Cardiac ventricle fibroblast (primary cell): ENCODE measurements around the gene EIF2D. TPM values are rescaled to one million over a fixed set of nuclear protein-coding genes. Genes with fewer than 3 reads are reported as not detected.

Experiments used
- total RNA-seq: library from RNA; depleted of rRNA; stranded (reverse); fragments of >200 nt; gene quantifications from 2 replicates; pipeline ENCODE4 v1.2.3, GENCODE V29; 2015

Gene EIF2D
- total RNA-seq = 38.3 and 44.7 TPM in 2 replicates

GRCh38 chr1:206612129-206612876 is at the start of gene EIF2D:
Gene EIF2D, minus strand, starts transcription at chr1:206612465. Its CDS starts 123 bp downstream, at chr1:206612342.

GRCh38 chr1:206635080-206635977 is 23.1 kb upstream of the EIF2D start, which contains the start of gene DYRK3:
Gene DYRK3, plus strand, starts transcription at chr1:206635536. Its CDS starts 168 bp downstream, at chr1:206635704.

Other genes starting within 250 kb of the EIF2D start
- gene IKBKE, start 142.0 kb downstream of the EIF2D start, total RNA-seq = 4.4 and 7.4 TPM in 2 replicates
- gene RASSF5, start 104.9 kb downstream of the EIF2D start, total RNA-seq = 4.2 and 8.2 TPM in 2 replicates
- gene DYRK3, start 23.1 kb upstream of the EIF2D start, total RNA-seq = 9.9 and 10.8 TPM in 2 replicates
- 39.9 and 42.4 TPM in 2 replicates for gene MAPKAPK2, start 72.4 kb upstream of the EIF2D start, total RNA-seq
- not detected in 2 replicates for gene IL19, start 158.3 kb upstream of the EIF2D start, total RNA-seq
- not detected in 2 replicates for gene IL10, start 160.0 kb upstream of the EIF2D start, total RNA-seq